HUES6 (cell line): ENCODE measurements around the gene IL24.
"Not testable (repeated sequence)": the region's sequence is repeated elsewhere in the genome, so short reads cannot be mapped to it uniquely, and the experiment has no call there.

Experiments
- H3K27ac ChIP-seq: 2 replicates; pipeline ENCODE4 v1.7.0; 2013; ENCODE audit warnings: low read depth, mild to moderate bottlenecking, low read length, inconsistent platforms
- H3K27me3 ChIP-seq: 2 replicates; pipeline ENCODE4 v1.6.1; 2013; ENCODE audit warnings: low read length; ENCODE audit not compliant: control insufficient read depth, insufficient read depth
- H3K36me3 ChIP-seq: 2 replicates; pipeline ENCODE4 v1.6.1; 2013; ENCODE audit warnings: low read length; ENCODE audit not compliant: control insufficient read depth, insufficient read depth
- H3K4me1 ChIP-seq: 2 replicates; pipeline ENCODE4 v1.6.1; 2013; ENCODE audit warnings: low read length; ENCODE audit not compliant: control insufficient read depth, insufficient read depth
- H3K4me3 ChIP-seq: 2 replicates; pipeline ENCODE4 v1.5.1; 2013; ENCODE audit warnings: low read depth, low read length
- H3K9ac ChIP-seq: one replicate; pipeline ENCODE4 v1.6.1; 2013; ENCODE audit warnings: mild to moderate bottlenecking, low read length
- H3K9me3 ChIP-seq: 2 replicates; pipeline ENCODE4 v1.6.1; 2013; ENCODE audit warnings: low read depth, low read length; ENCODE audit not compliant: control insufficient read depth, insufficient read depth

IL24 gene

GRCh38 chr1:206915030-206915735 lies 17.9 kb downstream of the IL24 start:
- peaks cover 27% of the 10 kb centered on the region for H3K27me3 ChIP-seq
- no peak overlapping the region for H3K4me3 ChIP-seq
- no peak overlapping the region for H3K9ac ChIP-seq
- H3K9me3 ChIP-seq, result no peaks in the 10 kb centered on the region
- H3K27ac ChIP-seq, result no peak overlapping the region
- peaks cover 2% of the 10 kb centered on the region; the same call in 1 of the 2 replicates for H3K4me1 ChIP-seq
- H3K36me3 ChIP-seq, result no peaks in the 10 kb centered on the region

GRCh38 chr1:206916000-206916709 lies 18.9 kb downstream of the IL24 start:
- peaks cover 19% of the 10 kb centered on the region; the same call in 1 of the 2 replicates for H3K27me3 ChIP-seq
- no peaks in the 10 kb centered on the region for H3K36me3 ChIP-seq
- H3K4me3 ChIP-seq, result no peak overlapping the region
- no peaks in the 10 kb centered on the region for H3K4me1 ChIP-seq
- no peak overlapping the region for H3K27ac ChIP-seq
- no peaks in the 10 kb centered on the region for H3K9me3 ChIP-seq
- H3K9ac ChIP-seq, result no peak overlapping the region

GRCh38 chr1:206918076-206918475 lies 20.8 kb downstream of the IL24 start:
- H3K27ac ChIP-seq, result no peak overlapping the region
- H3K4me1 ChIP-seq, result no peaks in the 10 kb centered on the region
- H3K9me3 ChIP-seq, result no peaks in the 10 kb centered on the region
- no peak overlapping the region for H3K9ac ChIP-seq
- H3K4me3 ChIP-seq, result no peak overlapping the region
- H3K36me3 ChIP-seq, result no peaks in the 10 kb centered on the region
- H3K27me3 ChIP-seq, result peaks cover 15% of the 10 kb centered on the region; the same call in 1 of the 2 replicates

DNA sequence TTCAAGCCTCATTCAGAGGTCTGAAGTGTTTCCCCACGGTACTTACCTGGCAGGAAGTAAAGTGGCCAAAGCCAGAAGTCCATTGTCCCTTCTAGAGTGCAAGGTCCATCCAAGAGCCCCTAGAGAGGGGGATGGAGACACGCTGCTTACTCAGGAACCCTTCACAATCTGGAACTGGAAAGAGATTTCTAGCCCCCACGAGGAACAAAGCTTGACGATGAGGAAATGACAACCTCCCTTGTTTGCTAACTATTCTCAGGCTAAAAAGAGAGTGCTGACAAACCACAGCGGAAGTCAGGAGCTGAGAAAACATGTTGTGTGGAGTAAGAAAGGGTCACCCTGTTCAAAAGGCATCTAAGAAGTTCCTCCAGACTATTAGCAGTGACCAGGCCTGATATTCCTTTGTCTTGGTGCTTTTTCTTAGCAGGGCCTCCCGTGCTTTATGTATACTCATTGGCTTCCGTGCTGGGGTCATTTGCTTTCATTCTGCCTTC lies 24.6 kb downstream of the IL24 start, which contains the start of gene FCMR:
Gene FCMR, minus strand, starts transcription at position 170 of the 494 bp plus-strand sequence. Its CDS starts 87 bp downstream, at position 83.
- no peaks in the 10 kb centered on the region for H3K9me3 ChIP-seq
- H3K27me3 ChIP-seq, result no peaks in the 10 kb centered on the region
- no peak within 1 kb of the TSS for H3K27ac ChIP-seq
- no peak within 1 kb of the TSS for H3K4me3 ChIP-seq
- no peaks in the 10 kb centered on the region for H3K4me1 ChIP-seq
- H3K9ac ChIP-seq, result no peak within 1 kb of the TSS
- no peaks in the 10 kb centered on the region for H3K36me3 ChIP-seq

- Histone ChIP-seq H3K4me3 (no peak overlapping the region), H3K36me3 (no peaks in the 10 kb centered on the region), H3K9ac (no peak overlapping the region), H3K4me1 (no peaks in the 10 kb centered on the region), H3K9me3 (no peaks in the 10 kb centered on the region), H3K27ac (no peak overlapping the region), H3K27me3 (no peaks in the 10 kb centered on the region)
Observed at GRCh38 chr1:206922524-206922923, 25.3 kb downstream of the IL24 start.

- Histone ChIP-seq H3K27ac (no peak overlapping the region), H3K27me3 (no peaks in the 10 kb centered on the region), H3K4me1 (no peaks in the 10 kb centered on the region), H3K9me3 (no peaks in the 10 kb centered on the region), H3K36me3 (no peaks in the 10 kb centered on the region), H3K4me3 (no peak overlapping the region), H3K9ac (no peak overlapping the region)
Observed at GRCh38 chr1:206923009-206923960, 26.0 kb downstream of the IL24 start.

- H3K27ac ChIP-seq, H3K4me1 ChIP-seq, H3K27me3 ChIP-seq, H3K9me3 ChIP-seq, H3K36me3 ChIP-seq, H3K4me3 ChIP-seq, H3K9ac ChIP-seq: not testable (repeated sequence)
Observed at GRCh38 chr1:206923961-206924557, 26.8 kb downstream of the IL24 start.

DNA sequence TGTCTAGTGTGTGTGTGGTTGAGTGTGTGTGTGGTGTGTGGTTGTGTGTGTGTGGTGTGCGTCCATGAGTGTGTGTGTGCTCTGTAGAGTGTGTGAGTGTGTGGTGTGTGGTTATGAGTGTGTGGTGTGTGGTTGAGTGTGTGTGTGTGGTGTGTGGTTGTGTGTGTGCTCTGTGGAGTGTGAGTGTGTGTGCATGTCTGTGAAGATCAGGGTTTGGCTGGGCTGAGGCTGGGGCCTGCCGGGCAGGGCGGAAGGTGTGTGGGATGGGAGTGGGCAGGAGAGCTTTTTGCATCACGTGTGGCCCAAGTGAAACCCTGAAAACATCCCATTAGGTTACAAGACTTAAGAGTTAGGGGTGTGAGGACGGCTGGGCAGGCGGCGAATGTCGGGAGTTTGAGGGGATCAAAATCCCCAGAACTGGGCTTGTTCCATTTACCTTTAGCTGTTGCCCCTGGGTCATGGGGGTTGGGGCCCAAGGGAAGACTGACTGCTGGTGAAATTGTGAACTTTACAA lies 27.4 kb downstream of the IL24 start:
- no peaks in the 10 kb centered on the region for H3K36me3 ChIP-seq
- no peak overlapping the region for H3K9ac ChIP-seq
- no peaks in the 10 kb centered on the region for H3K27me3 ChIP-seq
- no peak overlapping the region for H3K4me3 ChIP-seq
- H3K4me1 ChIP-seq, result no peaks in the 10 kb centered on the region
- H3K27ac ChIP-seq, result no peak overlapping the region
- H3K9me3 ChIP-seq, result no peaks in the 10 kb centered on the region

DNA sequence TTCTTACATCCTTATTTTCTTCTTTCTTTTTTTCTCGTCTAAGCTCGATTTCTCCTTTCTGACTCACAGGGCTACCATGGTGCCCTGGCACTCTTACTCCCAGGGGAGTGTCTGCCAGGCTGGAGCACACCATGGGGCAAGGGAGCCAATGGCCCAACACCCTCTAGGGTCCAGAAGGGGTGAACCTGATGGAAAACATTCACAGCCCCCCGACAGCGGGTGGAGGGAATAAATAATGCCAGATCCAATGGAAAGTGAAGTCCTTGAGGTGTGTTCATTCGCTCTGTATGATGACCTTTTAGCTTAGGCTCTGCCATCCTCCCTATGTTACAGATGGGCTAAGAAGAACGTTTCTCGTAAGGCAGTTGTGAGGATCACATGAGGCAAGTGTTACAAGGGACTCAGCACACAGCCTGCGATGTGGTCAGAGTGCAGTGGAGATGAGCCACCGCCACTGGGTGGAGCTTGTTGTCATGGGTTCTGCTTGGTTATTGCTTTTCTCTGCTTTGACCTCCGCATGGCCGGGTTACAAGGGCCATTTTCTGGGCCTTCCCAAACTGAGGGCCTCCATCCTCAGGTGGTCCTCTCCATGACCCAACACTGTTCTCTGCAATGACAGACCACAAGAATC lies 28.0 kb downstream of the IL24 start:
- no peaks in the 10 kb centered on the region for H3K36me3 ChIP-seq
- H3K9me3 ChIP-seq, result no peaks in the 10 kb centered on the region
- H3K27ac ChIP-seq, result no peak overlapping the region
- no peak overlapping the region for H3K4me3 ChIP-seq
- no peaks in the 10 kb centered on the region for H3K27me3 ChIP-seq
- H3K9ac ChIP-seq, result no peak overlapping the region
- no peaks in the 10 kb centered on the region for H3K4me1 ChIP-seq

DNA sequence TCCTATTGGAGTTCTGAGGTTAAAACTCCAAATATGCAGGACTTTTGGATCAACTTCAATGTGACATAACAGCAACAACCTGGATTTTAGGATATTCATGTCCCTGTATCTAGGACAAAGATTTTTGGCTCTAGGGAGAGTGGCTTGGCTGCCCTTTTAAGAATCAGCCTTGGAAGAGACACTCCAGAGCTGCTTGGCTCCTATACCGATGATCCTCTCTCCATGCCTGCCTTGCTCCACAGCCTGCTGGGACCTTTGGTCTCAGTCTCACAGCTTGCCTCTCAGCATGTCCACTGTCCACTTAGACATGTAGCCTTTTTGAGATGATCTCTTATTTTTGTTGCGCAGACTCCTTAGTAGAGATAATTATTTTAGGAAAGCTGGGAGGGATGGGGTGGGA lies 29.0 kb downstream of the IL24 start:
- Histone ChIP-seq H3K4me1 (no peaks in the 10 kb centered on the region), H3K9me3 (no peaks in the 10 kb centered on the region), H3K27ac (no peak overlapping the region), H3K27me3 (no peaks in the 10 kb centered on the region), H3K9ac (no peak overlapping the region), H3K36me3 (no peaks in the 10 kb centered on the region), H3K4me3 (no peak overlapping the region)
